HG03354 (cell line): ENCODE measurements around the gene PER1.
"Not testable (repeated sequence)": the region's sequence is repeated elsewhere in the genome, so short reads cannot be mapped to it uniquely, and the experiment has no call there.

Source experiments
- ATAC-seq: cut with Tn5 transposase; IDR thresholded peaks from one replicate; pipeline ENCODE4 v1.9.1; 2021; ENCODE audit warnings: mild to moderate bottlenecking; ENCODE audit not compliant: unreplicated experiment, poor library complexity, severe bottlenecking

PER1 gene

DNA sequence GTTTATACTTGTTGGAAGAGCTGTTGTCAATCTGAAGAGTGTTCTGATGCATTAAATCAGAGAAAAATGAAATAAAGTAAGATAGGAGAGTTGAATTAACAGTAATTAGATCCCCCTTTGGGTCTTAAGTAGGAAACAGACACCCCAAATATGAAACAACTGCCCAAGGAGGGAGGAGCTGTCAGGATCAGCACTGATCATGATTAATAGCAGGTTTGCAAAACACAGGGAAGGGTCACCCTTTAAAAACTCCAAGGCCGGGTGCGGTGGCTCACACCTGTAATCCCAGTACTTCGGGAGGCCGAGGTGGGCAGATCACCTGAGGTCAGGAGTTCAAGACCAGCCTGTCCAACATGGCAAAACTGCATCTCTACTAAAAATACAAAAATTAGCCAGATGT is 45.2 kb downstream of the PER1 start:
- ATAC-seq, result not testable (repeated sequence)

- no peak for ATAC-seq
Observed at GRCh38 chr17:8105957-8106398, 46.2 kb downstream of the PER1 start.

DNA sequence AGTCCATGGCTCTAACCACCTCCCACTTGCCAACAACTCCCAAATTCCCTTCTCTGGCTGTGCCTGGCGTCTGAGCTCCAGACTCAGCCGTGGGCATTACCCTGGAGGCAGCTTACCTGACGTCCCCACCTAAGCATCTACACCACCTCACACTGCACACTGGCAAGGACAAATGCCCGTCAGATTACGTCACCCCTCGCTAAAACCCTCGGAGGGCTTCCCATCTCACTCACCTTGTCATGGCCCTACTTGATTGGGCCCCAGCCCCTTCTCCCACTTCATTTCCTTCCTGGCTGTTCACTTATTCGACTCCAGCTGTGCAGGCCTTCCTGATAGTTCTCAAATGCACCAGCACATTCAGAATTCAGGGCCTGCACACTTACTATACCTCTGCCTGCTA is 47.3 kb downstream of the PER1 start:
- no peak for ATAC-seq

DNA sequence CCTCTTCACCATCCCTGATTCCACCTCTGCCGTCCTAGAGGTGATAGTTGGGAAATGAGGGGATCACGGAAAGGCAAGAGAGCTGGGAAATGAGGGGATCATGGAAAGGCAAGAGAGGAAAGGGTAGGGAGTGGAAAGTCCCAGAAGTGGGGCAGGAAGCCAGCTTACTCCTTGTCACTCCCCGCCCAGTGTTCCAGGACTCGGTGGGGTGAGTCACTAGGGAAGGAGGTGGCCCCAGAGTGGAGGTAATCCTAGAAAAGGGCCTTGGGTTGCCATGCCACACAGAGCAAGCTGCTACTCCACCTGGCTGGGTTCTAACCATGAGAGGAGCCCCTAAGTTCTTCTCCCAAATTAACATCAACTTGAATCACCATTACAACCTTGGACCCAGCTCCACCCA is 48.7 kb downstream of the PER1 start:
- no peak for ATAC-seq

- no peak for ATAC-seq
Observed at GRCh38 chr17:8101721-8102120, 50.5 kb downstream of the PER1 start.

GRCh38 chr17:8100763-8101162 is 51.4 kb downstream of the PER1 start:
- no peak for ATAC-seq

DNA sequence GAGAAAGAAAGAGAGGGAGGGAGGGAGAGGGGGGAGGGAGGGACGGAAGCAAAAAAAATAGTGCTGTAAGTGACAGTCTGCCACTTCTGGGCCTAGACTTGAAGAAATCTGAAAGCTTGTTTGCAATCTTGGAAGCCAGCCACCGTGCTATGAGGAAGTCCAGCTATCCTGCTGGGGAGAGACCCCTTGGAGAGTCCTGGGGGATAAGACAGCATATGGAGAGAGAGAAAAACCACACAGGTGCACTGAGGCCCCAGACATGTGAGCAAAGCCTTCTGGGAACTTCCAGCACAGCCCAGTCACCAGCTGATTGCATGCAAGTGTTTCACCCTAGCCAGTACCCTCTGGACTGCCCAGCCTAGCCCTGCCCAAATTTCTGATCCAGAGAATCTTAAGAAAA is 52.1 kb downstream of the PER1 start:
- ATAC-seq, result no peak

DNA sequence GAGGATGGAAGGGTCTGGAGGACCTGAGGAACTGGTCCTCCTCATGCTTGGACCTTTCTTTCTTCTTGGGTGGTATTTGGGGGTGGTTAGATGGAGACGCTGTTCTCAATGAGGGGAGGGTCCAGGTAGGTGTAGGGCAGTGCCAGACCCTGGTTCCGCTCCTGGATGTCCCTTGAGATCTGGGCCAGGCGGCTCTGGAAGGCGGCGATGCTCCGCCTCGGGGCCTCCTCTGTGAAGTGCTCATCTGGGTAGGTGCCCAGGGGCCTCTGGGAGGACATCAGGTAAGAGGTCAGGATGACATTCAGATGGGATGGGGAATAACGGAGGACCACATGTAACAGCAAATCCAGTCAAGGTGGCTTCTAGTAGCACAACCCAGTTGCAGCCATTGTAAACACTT is 55.7 kb downstream of the PER1 start:
- ATAC-seq, result no peak

- no peak for ATAC-seq
Observed at GRCh38 chr17:8095361-8095760, 56.8 kb downstream of the PER1 start.

DNA sequence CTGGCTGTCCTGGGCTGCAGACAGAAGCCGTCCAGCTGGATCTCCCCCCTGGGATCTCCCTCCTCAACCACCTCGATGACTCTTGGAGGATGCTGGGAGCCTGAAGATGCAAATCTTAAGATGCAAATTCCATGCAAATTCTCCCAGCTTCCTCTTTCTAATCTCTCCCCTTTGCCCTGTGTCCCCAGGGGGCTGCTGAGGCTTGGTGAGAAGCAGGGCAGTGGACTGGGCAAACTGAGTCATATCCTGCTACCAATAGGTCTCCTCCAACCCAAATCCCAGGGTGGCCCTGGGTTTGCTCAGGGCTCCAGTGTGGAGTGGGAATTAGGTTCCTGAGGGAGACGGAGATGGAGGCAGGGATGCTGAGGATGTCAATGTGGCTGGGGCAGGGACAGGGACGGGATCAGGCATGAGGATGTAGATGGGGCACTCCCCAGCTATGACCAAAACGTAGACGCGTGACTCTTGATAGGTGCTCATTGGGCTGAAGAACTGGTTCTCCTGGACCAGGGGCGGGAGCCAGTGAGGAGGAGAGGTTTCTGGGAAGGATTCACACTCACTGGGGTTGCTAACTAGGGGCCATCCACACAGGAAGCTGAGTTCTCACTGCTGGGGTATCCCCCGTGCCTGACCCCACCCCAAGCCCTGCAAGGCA is 61.0 kb downstream of the PER1 start:
- peak; percentile 79 for ATAC-seq
